Measurements from ENCODE around the gene TXNDC9.
"Not testable (repeated sequence)": the region's sequence is repeated elsewhere in the genome, so short reads cannot be mapped to it uniquely, and the experiment has no call there.

Gene TXNDC9

DNA sequence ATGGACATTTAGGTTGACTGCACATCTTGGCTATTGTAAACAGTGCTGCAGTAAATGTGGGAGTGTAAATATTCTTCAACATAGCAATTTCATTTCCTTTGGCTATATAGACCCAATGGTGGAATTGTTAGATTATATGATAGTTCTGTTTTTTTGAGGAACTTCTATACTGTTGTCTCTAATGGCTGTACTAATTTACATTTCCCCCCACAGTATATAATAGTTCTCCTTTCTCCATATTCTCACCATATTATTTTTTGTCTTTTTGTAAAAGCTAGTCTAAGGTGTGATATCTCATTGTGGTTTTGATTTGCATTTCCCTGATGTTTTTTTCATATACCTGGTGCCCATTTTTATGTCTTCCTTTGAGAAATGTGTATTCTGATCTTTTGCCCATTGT, 14.1 kb upstream of the TXNDC9 start:
- Histone ChIP-seq H3K9me3 (ENCODE audit: control insufficient read depth, insufficient read depth, low read length) (no peaks in the 10 kb centered on the region), H3K9ac (ENCODE audit: low read depth, low read length) (no peak overlapping the region), H3K36me3 (ENCODE audit: control insufficient read depth, insufficient read depth, low read length) (no peaks in the 10 kb centered on the region), H3K4me3 (ENCODE audit: low read depth, low read length) (no peak overlapping the region), H3K4me1 (ENCODE audit: control insufficient read depth, insufficient read depth, low read length) (no peaks in the 10 kb centered on the region), H3K27me3 (ENCODE audit: control insufficient read depth, insufficient read depth, low read length) (no peaks in the 10 kb centered on the region)

DNA sequence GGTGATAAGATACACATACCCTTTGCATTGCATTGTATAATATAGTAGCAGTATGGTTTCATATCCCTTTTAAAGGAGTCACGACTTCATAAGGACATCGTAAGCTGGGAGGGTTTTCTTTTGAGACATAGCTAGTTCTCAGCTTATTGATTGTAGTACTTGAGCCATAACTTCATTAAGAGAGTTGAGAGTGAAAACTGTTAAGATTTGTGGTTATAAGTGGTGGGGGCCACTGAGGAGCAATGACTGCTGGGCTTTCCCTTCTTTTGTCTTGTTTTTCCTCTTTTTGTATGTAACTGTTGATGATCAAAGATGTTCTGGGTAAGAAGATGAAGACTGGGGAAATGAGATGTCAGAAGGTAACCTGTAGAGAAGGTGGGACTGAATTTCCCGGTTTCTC, 12.0 kb upstream of the TXNDC9 start:
- Histone ChIP-seq H3K27me3 (ENCODE audit: control insufficient read depth, insufficient read depth, low read length) (no peaks in the 10 kb centered on the region), H3K9me3 (ENCODE audit: control insufficient read depth, insufficient read depth, low read length) (no peaks in the 10 kb centered on the region), H3K4me3 (ENCODE audit: low read depth, low read length) (no peak overlapping the region), H3K4me1 (ENCODE audit: control insufficient read depth, insufficient read depth, low read length) (no peaks in the 10 kb centered on the region), H3K36me3 (ENCODE audit: control insufficient read depth, insufficient read depth, low read length) (no peaks in the 10 kb centered on the region), H3K9ac (ENCODE audit: low read depth, low read length) (no peak overlapping the region)

- no peak overlapping the region for H3K4me3 ChIP-seq (ENCODE audit: low read depth, low read length)
- no peak overlapping the region for H3K9ac ChIP-seq (ENCODE audit: low read depth, low read length)
- no peaks in the 10 kb centered on the region for H3K4me1 ChIP-seq (ENCODE audit: control insufficient read depth, insufficient read depth, low read length)
- H3K27me3 ChIP-seq (ENCODE audit: control insufficient read depth, insufficient read depth, low read length), result no peaks in the 10 kb centered on the region
- no peaks in the 10 kb centered on the region for H3K36me3 ChIP-seq (ENCODE audit: control insufficient read depth, insufficient read depth, low read length)
- H3K9me3 ChIP-seq (ENCODE audit: control insufficient read depth, insufficient read depth, low read length), result no peaks in the 10 kb centered on the region
Observed at GRCh38 chr2:99346218-99346617, 10.1 kb upstream of the TXNDC9 start.

DNA sequence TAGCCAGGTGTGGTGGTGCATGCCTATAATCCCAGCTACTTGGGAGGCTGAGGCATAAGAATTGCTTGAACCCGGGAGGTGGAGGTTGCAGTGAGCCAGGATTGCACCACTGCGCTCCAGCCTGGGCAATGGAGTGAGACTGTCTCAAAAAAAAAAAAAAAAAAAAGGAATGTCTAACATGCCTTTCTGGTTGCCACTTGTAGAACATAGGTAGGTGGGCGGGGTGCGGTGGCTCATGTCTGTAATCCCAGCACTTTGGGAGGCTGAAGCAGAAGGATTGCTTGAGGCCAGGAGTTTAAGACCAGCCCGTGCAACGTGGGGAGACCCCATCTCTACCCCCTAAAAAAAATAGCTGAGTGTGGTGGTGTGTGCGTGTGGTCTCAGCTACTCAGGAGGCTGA, 9.3 kb upstream of the TXNDC9 start:
- H3K36me3 ChIP-seq (ENCODE audit: control insufficient read depth, insufficient read depth, low read length); H3K4me3 ChIP-seq (ENCODE audit: low read depth, low read length); H3K4me1 ChIP-seq (ENCODE audit: control insufficient read depth, insufficient read depth, low read length); H3K9ac ChIP-seq (ENCODE audit: low read depth, low read length); H3K27me3 ChIP-seq (ENCODE audit: control insufficient read depth, insufficient read depth, low read length); H3K9me3 ChIP-seq (ENCODE audit: control insufficient read depth, insufficient read depth, low read length): not testable (repeated sequence)

- no peaks in the 10 kb centered on the region for H3K4me1 ChIP-seq (ENCODE audit: control insufficient read depth, insufficient read depth, low read length)
- no peak overlapping the region for H3K4me3 ChIP-seq (ENCODE audit: low read depth, low read length)
- no peaks in the 10 kb centered on the region for H3K27me3 ChIP-seq (ENCODE audit: control insufficient read depth, insufficient read depth, low read length)
- no peaks in the 10 kb centered on the region for H3K36me3 ChIP-seq (ENCODE audit: control insufficient read depth, insufficient read depth, low read length)
- no peak overlapping the region for H3K9ac ChIP-seq (ENCODE audit: low read depth, low read length)
- H3K9me3 ChIP-seq (ENCODE audit: control insufficient read depth, insufficient read depth, low read length), result no peaks in the 10 kb centered on the region
Observed at GRCh38 chr2:99342536-99342935, 6.4 kb upstream of the TXNDC9 start.

DNA sequence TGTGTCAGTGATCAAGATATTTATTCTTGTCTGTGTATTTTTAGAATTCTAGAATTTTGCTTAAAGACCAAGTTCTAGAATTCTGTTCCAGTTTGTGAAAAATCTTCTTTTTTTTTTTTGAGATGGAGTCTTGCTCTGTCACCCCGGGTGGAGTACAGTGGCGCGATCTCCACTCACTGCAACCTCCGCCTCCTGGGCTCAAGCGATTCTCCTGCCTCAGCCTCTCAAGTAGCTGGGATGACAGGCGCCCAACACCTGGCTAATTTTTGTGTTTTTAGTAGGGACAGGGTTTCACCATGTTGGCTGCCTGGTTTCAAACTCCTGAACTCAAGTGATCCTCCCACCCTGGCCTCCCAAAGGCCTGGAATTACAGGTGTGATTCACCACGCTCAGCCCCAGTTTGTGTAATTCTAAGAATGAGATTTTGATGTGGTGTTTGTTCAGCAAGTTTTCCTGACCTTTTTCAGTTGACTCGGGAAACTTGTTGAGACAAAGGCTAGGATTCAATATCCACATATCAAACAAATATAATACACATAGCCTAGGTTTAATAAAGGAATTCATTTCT, 4.6 kb upstream of the TXNDC9 start:
- peaks cover 3% of the 10 kb centered on the region for H3K36me3 ChIP-seq (ENCODE audit: control insufficient read depth, insufficient read depth, low read length)
- no peaks in the 10 kb centered on the region for H3K9me3 ChIP-seq (ENCODE audit: control insufficient read depth, insufficient read depth, low read length)
- no peak overlapping the region for H3K4me3 ChIP-seq (ENCODE audit: low read depth, low read length)
- H3K4me1 ChIP-seq (ENCODE audit: control insufficient read depth, insufficient read depth, low read length), result no peaks in the 10 kb centered on the region
- H3K9ac ChIP-seq (ENCODE audit: low read depth, low read length), result no peak overlapping the region
- H3K27me3 ChIP-seq (ENCODE audit: control insufficient read depth, insufficient read depth, low read length), result no peaks in the 10 kb centered on the region

DNA sequence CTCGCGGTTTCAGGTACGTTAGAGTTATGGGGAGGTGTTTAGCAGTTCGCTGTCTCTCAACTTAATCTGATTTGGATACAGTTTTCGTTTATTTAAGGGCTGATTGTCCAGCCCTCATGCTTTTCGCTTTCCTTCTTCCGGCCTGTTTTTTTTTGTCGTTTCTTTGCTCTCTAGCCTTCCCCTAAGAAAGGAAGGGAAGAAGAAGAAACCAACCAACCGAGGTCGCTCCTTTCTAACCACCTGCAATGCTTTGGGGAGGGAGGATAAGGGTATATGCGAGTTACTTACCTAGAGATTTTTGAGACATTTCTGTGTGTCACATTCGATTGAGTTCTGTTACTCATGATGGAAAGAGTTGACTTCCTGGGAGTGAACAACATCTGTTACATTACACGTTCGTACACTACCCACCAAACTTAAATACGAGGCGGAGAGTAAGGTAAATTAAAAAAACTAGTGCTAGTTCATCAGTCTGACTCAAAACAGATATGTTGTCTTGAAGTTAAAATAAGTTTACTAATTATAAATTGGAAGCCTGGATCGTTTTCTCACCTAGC, 2.0 kb upstream of the TXNDC9 start:
- peak overlapping the region; percentile 100 for H3K4me3 ChIP-seq (ENCODE audit: low read depth, low read length)
- H3K36me3 ChIP-seq (ENCODE audit: control insufficient read depth, insufficient read depth, low read length), result peaks cover 3% of the 10 kb centered on the region
- no peaks in the 10 kb centered on the region for H3K27me3 ChIP-seq (ENCODE audit: control insufficient read depth, insufficient read depth, low read length)
- H3K9me3 ChIP-seq (ENCODE audit: control insufficient read depth, insufficient read depth, low read length), result no peaks in the 10 kb centered on the region
- H3K9ac ChIP-seq (ENCODE audit: low read depth, low read length), result peak overlapping the region; percentile 27
- H3K4me1 ChIP-seq (ENCODE audit: control insufficient read depth, insufficient read depth, low read length), result peaks cover 2% of the 10 kb centered on the region

DNA sequence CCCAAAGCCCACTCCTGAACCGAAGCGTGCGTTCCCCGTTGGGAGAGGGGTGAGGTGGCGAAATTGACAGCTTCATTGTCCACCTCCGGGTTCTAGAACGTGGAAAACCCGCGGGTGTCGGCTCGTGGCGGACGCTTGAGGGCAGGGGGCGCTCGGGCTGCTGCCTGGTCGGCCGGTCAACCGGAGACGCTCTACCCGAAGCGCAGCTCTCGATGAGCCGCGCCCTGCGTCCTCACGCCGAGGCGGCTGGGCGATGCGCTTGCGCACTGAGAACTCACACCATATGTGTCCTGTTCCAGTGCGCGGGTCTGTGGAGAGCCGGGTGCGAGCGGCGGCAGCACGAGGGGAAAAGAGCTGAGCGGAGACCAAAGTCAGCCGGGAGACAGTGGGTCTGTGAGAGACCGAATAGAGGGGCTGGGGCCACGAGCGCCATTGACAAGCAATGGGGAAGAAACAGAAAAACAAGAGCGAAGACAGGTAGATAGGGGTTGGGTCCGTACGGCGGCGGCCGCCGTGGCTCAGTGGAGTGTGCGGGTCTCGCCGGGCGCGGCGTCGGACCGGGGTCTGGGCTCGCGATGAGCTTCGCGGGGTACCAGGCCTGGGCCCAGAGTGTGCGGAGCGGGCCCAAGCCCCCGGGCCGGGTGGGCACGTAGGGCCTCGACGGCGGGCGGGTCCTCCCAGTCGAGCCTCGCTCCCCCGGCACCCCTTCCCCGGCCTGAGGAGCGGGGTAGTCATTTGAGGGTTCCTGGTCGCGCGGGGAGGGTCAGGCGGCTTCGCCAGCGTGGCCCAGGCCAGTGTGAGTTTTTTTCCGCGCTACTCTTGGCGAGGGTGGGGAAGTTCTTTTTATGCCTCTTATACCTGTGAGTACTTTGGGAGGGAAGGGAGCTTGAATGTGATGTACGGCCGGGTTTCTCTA, 1.2 kb upstream of the TXNDC9 start, which contains the start of gene EIF5B:
TSS of gene EIF5B (plus strand) at position 277 of the 916 bp plus-strand sequence. CDS start at position 443, 166 bp downstream.
- Histone ChIP-seq H3K9me3 (ENCODE audit: control insufficient read depth, insufficient read depth, low read length) (no peaks in the 10 kb centered on the region), H3K9ac (ENCODE audit: low read depth, low read length) (peak within 1 kb of the TSS; percentile 50), H3K4me3 (ENCODE audit: low read depth, low read length) (peak within 1 kb of the TSS; percentile 100), H3K27me3 (ENCODE audit: control insufficient read depth, insufficient read depth, low read length) (no peaks in the 10 kb centered on the region), H3K4me1 (ENCODE audit: control insufficient read depth, insufficient read depth, low read length) (peaks cover 2% of the 10 kb centered on the region), H3K36me3 (ENCODE audit: control insufficient read depth, insufficient read depth, low read length) (peaks cover 6% of the 10 kb centered on the region)

GRCh38 chr2:99336804-99337112, 625 bp upstream of the TXNDC9 start:
- Histone ChIP-seq H3K4me3 (ENCODE audit: low read depth, low read length) (peak overlapping the region; percentile 100), H3K9ac (ENCODE audit: low read depth, low read length) (peak overlapping the region; percentile 50), H3K36me3 (ENCODE audit: control insufficient read depth, insufficient read depth, low read length) (peaks cover 12% of the 10 kb centered on the region), H3K9me3 (ENCODE audit: control insufficient read depth, insufficient read depth, low read length) (no peaks in the 10 kb centered on the region), H3K4me1 (ENCODE audit: control insufficient read depth, insufficient read depth, low read length) (peaks cover 2% of the 10 kb centered on the region), H3K27me3 (ENCODE audit: control insufficient read depth, insufficient read depth, low read length) (no peaks in the 10 kb centered on the region)

DNA sequence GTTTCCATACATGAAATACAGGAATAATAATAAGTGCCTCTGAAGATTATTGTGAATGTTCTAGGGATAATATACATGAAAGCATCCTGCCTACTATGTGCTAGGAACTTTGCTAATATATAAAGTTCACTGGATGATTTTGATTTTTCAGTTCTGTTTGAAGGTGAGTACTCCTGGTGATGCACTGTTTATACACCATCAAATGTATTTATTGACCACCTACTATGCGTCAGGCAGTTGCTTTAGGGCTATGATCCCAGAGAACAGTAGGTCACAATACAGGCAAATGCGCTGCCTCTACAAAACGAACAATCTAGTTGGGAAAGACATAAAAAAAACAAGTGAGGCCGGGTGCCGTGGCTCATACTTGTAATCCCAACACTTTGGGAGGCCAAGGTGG, 10.7 kb downstream of the TXNDC9 start:
- Histone ChIP-seq H3K36me3 (ENCODE audit: control insufficient read depth, insufficient read depth, low read length) (peaks cover 20% of the 10 kb centered on the region), H3K4me3 (ENCODE audit: low read depth, low read length) (no peak overlapping the region), H3K9ac (ENCODE audit: low read depth, low read length) (no peak overlapping the region), H3K9me3 (ENCODE audit: control insufficient read depth, insufficient read depth, low read length) (no peaks in the 10 kb centered on the region), H3K27me3 (ENCODE audit: control insufficient read depth, insufficient read depth, low read length) (no peaks in the 10 kb centered on the region), H3K4me1 (ENCODE audit: control insufficient read depth, insufficient read depth, low read length) (no peaks in the 10 kb centered on the region)

GRCh38 chr2:99317873-99318200, 18.3 kb downstream of the TXNDC9 start:
- H3K4me3 ChIP-seq (ENCODE audit: low read depth, low read length); H3K9ac ChIP-seq (ENCODE audit: low read depth, low read length); H3K27me3 ChIP-seq (ENCODE audit: control insufficient read depth, insufficient read depth, low read length); H3K9me3 ChIP-seq (ENCODE audit: control insufficient read depth, insufficient read depth, low read length); H3K4me1 ChIP-seq (ENCODE audit: control insufficient read depth, insufficient read depth, low read length): not testable (repeated sequence)
- H3K36me3 ChIP-seq (ENCODE audit: control insufficient read depth, insufficient read depth, low read length), result peaks cover 21% of the 10 kb centered on the region
